Measurements from ENCODE around the gene TMEM19.

TMEM19 gene

GRCh38 chr12:71719647-71720370 lies 33.9 kb downstream of the TMEM19 start:
- no peak for DNase-seq

- no peak for DNase-seq
These were observed 36.1 kb downstream of the TMEM19 start for GRCh38 chr12:71721783-71722505.

DNA sequence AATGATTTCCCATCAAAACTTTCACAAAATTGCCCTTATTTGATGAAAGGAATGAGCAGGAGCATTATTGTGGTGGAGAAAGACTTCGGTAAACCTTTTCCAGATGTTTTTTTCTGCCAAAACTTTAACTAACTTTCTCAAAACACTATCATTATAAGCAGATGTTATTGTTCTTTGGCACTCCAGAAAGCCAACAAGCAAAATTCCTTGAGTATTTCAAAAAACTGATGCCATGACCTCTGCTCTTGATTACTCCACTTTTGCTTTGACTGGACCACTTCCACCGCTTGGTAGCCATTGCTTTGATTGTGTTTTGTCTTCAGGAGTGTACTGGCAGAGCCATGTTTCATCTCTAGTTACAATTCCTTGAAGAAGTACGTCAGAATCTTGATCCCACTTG lies 39.1 kb downstream of the TMEM19 start:
- DNase-seq: no peak

- DNase-seq: no peak
These were observed 40.7 kb downstream of the TMEM19 start for GRCh38 chr12:71726548-71726947.

GRCh38 chr12:71727958-71728357 lies 42.1 kb downstream of the TMEM19 start:
- no peak for DNase-seq

DNA sequence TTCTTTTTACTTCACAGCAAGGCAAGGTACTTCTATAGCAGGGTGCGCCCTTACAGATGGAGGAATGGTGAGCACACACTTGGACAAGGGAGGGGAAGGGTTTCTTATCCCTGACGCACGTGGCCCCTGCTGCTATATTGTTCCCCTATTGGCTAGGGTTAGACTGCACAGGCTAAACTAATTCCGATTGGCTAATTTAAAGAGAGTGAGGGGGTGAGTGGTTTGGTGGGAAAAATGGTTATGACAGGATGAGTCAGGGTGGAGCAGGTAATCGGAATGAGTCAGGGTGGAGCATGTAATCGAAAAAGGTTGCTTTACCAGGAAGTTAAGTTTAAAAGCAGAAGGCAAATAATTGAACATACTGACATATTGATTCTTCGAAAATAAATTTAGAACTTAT lies 45.1 kb downstream of the TMEM19 start:
- DNase-seq: no peak

- DNase-seq: no peak
These were observed 45.8 kb downstream of the TMEM19 start for GRCh38 chr12:71731439-71732356.

GRCh38 chr12:71732357-71732712 lies 46.5 kb downstream of the TMEM19 start:
- DNase-seq: no peak

- DNase-seq: no peak
These were observed 51.3 kb downstream of the TMEM19 start for GRCh38 chr12:71737197-71737596.

GRCh38 chr12:71742998-71743397 lies 57.1 kb downstream of the TMEM19 start:
- DNase-seq: no peak

GRCh38 chr12:71744522-71745300 lies 58.8 kb downstream of the TMEM19 start:
- DNase-seq: no peak

- peak; percentile 24 for DNase-seq
These were observed 61.2 kb downstream of the TMEM19 start for GRCh38 chr12:71746974-71747611.

DNA sequence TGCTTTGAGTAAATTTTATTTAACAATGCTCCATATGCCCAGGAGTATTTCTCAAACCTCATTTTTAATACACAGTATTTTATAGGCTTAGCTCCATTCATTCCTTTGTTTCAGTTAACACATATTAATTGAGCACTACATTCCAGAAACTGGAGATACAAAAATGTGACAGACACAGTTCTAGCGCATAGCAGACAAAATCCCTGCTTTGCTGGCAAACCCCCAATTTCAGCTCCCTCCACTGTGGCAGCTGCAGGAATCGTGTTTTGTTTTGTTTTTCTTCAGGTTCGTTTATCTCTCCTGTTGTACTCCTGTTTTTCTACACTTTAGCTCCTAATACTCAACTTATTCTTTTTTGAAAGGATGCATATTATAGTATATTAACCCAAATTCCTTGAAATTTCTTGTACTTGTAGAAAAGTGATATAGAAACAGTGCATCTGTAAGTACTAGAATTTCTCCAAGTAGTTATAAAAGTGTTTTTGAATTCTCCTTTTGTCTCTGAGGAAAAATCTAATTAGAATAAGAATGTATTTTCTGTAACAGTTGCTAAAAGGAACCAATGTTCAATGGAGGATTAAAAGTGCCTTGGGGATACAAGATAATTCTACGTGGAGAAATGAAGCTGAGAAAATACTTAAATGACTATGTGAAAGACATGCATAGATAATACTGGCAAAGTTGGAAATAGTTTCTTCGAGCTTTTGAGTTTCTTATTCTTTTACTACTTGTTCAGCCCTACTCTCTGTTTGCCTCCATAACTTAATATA lies 62.4 kb downstream of the TMEM19 start:
- no peak for DNase-seq

DNA sequence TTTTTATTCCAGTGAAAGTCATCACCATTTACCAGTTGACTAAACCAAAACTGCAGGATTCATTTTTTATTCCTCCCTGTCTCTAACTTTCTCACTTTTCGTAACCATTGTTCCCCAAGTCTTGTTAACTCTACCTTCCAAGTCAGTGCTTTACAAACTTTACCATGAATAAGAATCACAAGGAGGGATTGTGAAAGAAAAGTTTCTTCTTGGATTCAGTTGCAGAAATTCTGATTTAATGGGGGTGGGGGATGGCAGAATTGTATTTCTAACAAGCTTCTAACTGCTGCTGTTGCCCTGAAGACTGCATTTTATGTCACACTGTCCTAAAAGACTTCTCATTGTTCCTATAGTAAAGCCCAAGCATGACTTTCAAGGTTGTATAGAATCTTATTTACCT lies 63.8 kb downstream of the TMEM19 start:
- DNase-seq: no peak

DNA sequence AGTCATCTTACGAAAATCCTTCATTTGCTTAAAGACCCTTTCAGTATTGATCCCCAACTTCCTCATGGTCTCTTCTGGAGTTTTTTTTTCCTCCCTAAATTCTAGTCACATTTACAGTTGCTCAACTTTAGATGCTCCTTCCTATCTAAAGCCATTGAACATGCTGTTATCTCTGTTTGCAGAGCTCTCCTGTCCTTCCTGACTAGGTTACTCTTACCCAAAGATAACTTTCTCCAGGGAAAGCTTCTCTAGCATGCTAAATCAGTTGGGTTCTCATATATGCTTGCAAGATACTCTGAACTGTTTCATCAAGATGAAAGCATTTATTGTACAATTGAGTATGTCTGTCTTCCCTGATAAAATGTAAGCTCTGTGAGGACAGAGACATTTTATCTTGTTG lies 67.0 kb downstream of the TMEM19 start:
- DNase-seq: no peak
